Activated CD4-positive, alpha-beta T cell treated with anti-CD3 and anti-CD28 coated beads for 48 hours (primary cell): ENCODE data around the gene CYP17A1.
"Not testable (repeated sequence)": the region's sequence is repeated elsewhere in the genome, so short reads cannot be mapped to it uniquely, and the experiment has no call there.

Experiments
- DNase-seq: peaks from one replicate; pipeline ENCODE4 v3.0.0-alpha.2; 2020

CYP17A1 gene

GRCh38 chr10:102834143-102834542 lies 3.1 kb downstream of the CYP17A1 start:
- DNase-seq, result no peak

GRCh38 chr10:102832987-102833386 lies 4.2 kb downstream of the CYP17A1 start:
- no peak for DNase-seq

- DNase-seq, result no peak
Observed at GRCh38 chr10:102832248-102832647, 5.0 kb downstream of the CYP17A1 start.

DNA sequence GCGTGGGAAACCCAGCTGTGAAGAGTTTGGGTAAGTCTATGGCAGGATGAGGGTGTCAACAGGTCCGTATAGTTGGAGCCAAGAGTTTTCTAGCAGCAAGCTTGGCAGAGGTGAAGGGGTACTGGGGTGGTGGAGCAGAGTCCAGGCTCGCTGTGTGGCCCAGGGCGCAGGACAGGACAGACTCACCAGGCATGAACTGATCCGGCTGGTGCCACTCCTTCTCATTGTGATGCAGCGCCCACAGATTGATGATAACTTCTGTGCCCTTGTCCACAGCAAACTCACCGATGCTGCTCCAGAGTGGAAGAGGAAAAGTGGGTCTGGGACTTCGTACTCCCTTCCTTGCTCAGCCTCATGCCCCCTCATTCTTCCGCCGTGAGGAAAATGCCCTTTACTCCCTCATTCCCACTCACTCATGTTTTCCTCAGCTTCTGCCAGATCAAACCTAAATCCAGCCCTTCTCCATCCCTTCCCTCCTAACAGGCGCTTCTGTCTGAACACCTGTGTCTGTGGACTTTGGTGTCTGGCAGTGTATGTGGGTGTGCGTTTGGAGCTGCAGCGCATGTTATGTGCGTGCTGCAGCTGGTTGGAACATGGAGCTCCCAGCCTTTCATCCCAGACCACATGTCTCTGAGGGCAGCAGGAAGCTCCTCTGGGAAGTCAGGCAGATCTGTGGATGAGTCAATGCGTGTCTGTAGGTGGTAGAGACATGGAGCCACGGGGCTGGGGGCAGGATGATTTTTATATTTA lies 5.7 kb downstream of the CYP17A1 start:
- DNase-seq, result no peak

DNA sequence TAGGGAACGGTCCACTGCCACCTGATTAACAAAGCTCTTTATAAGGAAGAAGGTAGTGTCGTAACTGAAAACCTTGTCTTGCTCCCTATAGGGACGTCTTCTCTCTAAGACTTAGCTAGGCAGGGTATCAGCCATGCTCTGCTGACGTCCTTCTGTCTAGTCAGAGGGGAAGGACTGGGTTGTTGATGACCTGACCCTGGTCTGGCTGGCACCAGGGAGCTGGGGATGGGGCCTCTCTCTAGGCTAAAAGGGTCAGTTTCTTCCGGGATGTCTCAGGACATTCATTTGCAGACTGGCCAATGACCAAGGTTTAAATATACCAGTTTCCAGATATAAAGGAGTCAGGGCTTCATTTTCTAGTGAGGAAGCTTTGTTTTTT lies 9.6 kb downstream of the CYP17A1 start:
- DNase-seq, result no peak

GRCh38 chr10:102826148-102826796 lies 10.9 kb downstream of the CYP17A1 start:
- no peak for DNase-seq

- no peak for DNase-seq
Observed at GRCh38 chr10:102824664-102825063, 12.5 kb downstream of the CYP17A1 start.

DNA sequence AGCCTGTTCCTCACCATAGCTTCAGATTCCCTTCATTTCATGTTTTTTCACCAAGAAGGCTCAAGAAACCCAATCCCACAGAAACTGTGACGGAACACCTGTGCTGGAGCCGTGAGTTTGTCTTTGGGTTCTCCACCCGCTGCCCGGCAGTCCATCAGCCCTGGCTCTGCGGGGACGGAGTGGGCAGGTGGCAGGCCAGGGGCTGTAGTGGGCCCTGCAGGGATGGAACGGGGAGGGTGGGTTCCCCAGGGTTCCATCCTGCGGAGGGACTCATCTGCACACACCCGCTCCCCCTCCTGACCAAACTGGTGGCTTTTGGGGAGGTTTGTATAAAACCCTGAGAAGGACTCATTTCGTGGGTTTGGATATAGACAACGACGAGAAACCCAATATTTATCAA lies 15.0 kb downstream of the CYP17A1 start:
- DNase-seq, result no peak

DNA sequence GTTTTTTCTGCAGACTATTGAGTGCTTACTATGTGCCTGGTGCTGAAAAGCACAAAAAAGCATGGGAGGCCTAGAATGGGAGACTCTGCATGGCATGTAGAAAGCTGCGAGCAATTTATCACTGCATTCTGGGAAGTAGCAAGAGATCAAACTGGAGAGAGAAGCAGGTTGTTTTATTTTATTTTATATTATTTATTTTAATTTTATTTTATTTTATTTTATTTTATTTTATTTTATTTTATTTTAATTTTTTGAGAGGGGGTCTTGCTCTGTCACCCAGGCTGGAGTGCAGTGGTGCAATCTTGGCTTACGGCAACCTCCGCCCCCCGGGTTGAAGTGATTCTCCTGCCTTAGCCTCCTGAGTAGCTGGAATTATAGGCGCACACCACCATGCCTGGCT lies 17.2 kb downstream of the CYP17A1 start:
- not testable (repeated sequence) for DNase-seq

- DNase-seq, result no peak
Observed at GRCh38 chr10:102819054-102819453, 18.2 kb downstream of the CYP17A1 start.

- DNase-seq, result no peak
Observed at GRCh38 chr10:102817175-102817574, 20.0 kb downstream of the CYP17A1 start.

DNA sequence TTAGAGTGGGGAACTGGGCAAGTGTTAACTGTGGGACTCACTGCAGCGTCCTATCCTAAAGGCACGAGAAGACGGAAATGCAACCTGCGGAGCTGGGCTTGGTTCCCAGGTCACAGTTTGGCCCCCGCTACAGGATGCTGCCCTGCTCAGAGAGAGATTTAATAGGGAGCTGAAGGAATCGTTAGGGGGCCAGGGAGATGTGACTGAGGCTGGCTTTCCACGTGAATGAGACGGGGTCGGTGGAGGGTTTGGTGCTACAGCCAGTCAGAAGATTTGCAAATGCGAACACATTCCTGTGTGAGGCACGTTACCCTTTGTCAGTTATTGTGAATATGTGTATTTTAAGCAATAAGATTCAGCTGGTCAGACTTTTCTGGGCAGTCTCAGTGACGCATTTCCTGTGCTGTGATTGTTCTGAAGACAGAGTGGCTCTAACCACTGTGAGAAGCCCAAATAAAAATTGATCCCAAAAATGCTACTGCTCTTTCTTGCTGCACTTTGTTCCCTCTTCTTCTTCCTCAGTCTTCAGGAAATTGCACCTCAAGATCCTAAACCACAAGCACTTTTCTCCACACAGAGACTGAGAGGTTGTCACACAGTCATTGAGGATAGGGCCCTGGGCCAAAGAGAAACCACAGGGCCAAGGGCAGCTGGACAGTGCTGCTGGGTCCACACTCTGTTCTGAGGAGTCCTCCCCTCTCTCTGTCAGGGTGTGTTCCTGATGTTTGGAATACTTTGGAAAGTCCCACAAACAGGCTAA lies 21.2 kb downstream of the CYP17A1 start:
- DNase-seq, result no peak

DNA sequence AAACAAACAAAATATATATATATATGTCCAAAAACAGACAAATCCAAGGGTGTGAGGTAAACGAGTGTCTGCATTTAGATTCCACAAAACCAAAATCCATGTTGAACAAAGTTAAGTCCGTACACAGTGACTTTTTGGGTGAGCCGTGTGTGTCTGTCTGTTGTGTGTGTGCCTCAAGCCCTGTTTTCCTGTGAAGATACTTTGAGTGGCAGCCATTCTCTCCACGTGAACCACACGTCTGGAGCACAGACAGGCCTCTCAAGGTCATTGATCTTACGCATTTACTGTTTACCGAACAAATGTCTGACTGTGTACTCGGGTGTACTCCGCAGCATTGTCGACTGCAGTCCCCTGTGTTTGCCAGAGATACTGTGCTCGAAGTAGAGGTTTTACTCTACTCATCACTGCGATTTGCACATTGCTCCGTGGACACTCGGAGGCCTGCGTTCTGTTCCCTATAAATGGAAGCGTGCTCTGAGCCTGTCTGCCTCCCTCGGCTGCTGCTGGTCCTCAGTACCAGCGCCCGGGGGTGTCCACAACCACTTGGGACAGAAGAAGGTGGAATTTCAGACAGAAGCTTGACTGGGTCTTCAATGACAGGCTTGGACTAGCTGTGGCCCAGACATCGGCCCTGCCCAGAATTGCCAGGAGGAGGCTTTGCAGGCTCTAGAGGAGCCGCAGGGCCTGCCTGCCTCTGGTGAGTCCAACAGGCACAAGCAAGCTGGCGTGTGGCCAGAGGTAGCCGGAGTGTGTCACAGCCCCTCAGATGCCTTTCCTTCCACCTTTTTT lies 22.1 kb downstream of the CYP17A1 start:
- no peak for DNase-seq

DNA sequence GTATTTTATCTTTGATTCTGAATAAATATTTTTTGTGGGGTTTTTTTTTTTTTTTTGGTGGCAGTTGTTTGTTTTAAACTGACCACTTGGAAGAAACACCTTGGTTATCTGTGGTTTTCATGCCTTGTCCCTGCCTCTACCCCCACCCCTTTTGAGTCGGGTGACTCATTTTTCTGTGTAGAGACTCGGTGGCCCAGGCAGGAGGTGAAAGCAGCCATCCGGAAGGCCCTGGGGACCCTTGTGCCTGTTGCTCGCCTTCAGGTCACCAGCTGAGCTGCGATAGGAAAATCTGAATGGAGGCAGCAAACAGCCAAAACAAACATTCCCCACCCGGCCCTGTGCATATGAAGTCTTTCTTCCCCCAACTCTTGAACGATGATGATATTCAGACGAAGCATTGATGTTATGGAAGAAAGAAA lies 22.8 kb downstream of the CYP17A1 start:
- DNase-seq, result no peak

DNA sequence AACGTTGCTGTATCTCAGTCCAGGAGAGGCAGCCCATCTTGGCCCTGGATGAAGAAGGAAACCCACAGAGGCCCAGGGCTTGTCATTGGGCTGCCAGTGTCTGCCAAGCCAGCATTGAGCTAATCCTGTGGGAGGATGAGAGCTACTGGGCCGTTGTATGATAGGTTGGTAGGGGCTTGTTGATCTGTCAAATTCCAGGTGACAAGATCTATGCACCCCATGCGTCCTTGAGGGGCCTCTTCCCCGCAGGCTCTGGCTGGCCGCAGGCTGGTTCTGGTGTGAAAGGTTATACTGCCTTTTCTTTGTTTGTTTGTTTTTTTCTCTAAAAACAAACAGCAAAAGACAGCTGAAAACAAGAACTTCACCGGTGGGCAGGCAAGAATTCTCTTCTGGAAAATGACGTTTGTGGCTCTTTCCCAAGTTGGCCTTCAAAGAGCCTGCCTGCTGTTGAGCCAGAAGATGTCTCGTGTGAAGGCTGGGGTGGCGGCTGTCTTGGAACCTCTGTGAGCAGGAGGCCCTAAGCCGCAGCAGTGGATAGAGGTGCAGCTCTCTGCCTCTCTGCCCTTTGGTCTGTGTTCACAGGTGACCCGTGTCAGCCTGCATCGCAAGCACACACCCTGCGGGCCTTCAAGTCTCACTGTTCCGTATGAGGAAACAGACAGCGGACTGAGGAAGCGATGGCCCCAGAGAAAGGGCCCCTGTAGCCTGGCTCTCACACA lies 23.3 kb downstream of the CYP17A1 start:
- no peak for DNase-seq

DNA sequence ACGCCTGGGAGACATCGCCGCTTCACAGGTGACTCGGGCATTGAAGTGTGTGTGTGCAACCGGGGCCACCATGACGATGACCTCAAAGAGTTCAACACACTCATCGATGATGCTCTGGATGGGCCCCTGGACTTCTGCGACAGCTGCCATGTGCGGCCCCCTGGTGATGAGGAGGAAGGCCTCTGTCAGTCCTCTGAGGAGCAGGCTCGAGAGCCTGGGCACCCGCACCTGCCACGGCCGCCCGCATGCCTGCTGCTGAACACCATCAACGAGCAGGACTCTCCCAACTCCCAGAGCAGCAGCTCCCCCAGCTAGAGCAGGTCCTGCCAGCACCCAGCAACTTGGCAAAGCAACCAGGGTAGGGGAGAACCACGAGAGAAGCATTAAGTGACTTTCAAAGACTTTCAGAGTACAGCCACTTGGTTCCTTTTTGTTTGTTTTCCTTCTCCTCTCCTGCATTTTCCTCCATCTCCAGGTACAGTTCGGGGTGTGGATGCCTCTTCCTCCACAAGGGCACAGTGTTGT lies 24.1 kb downstream of the CYP17A1 start:
- no peak for DNase-seq

GRCh38 chr10:102812231-102812876 lies 24.9 kb downstream of the CYP17A1 start:
- no peak for DNase-seq

DNA sequence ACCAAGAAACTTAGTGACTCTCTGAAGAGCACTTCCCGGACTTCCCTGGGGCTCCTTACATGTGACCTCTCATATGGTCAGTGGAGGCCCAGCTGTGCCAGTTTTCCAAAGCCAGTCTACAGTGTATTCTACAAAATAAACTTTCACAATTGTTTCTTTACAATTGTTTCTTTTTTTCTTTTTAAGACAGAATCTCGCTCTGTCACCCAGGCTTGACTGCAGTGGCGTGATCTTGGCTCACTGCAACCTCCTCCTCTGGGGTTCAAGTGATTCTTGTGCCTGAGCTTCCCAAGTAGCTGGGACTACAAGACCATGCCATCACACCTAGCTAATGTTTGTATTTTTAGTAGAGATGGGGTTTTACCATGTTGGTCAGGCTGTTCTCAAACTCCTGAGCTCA lies 25.9 kb downstream of the CYP17A1 start:
- DNase-seq, result no peak

GRCh38 chr10:102808380-102808779 lies 28.8 kb downstream of the CYP17A1 start:
- no peak for DNase-seq

DNA sequence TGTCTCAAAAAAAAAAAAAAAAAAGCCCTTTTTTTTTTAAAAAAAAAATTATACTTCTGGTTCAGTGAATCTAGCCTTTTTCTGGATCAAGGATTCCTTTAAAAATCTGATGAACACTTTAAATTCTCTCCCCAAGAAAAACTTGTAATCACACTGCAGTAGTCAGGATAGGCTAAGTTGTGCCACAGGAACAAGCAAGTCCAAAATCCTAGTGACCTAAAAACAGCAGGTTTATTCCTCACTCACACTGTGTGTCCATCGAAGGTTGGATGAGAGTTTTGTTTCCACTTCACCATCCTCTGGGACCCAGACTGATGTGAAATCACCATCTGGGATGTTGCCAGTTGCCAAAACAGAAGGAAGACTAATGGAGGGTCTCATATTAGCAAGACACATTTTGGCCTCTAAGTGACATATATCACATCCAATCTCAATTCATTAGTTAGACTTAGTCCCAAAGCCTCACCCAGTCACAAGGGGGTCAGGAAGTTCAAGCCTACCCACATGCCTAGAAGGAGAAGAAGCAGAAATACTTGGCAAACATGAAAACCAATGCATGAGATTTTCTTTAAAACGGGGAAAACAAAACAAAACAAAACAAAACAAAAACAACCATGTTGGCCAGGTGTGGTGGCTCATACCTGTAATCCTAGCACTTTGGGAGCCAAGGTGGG lies 32.7 kb downstream of the CYP17A1 start:
- no peak for DNase-seq

- DNase-seq, result peak; percentile 11
Observed at GRCh38 chr10:102802920-102803534, 34.2 kb downstream of the CYP17A1 start.
